ENCODE data around the gene PLBD2.

Gene PLBD2

GRCh38 chr12:113407931-113408600 is 49.7 kb downstream of the PLBD2 start:
- no peaks in the 10 kb centered on the region for H3K79me2 ChIP-seq
- H2AFZ ChIP-seq, result no peak overlapping the region
- no peaks in the 10 kb centered on the region for H3K9me3 ChIP-seq (ENCODE audit: control insufficient read depth, low read length)
- TF ChIP-seq, protein P1, sequence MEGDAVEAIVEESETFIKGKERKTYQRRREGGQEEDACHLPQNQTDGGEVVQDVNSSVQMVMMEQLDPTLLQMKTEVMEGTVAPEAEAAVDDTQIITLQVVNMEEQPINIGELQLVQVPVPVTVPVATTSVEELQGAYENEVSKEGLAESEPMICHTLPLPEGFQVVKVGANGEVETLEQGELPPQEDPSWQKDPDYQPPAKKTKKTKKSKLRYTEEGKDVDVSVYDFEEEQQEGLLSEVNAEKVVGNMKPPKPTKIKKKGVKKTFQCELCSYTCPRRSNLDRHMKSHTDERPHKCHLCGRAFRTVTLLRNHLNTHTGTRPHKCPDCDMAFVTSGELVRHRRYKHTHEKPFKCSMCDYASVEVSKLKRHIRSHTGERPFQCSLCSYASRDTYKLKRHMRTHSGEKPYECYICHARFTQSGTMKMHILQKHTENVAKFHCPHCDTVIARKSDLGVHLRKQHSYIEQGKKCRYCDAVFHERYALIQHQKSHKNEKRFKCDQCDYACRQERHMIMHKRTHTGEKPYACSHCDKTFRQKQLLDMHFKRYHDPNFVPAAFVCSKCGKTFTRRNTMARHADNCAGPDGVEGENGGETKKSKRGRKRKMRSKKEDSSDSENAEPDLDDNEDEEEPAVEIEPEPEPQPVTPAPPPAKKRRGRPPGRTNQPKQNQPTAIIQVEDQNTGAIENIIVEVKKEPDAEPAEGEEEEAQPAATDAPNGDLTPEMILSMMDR (IDR thresholded peaks at IDR 0.05), result no peak
- no peaks in the 10 kb centered on the region for H3K4me1 ChIP-seq
- no peak overlapping the region for H3K27ac ChIP-seq
- H3K4me2 ChIP-seq (ENCODE audit: low read length), result no peak overlapping the region
- H3K36me3 ChIP-seq (ENCODE audit: control insufficient read depth, insufficient read depth, low read length), result no peaks in the 10 kb centered on the region
- no peak overlapping the region for H3K4me3 ChIP-seq (ENCODE audit: low read depth, low read length)
- H3K9ac ChIP-seq, result no peak overlapping the region
- H3K27me3 ChIP-seq (ENCODE audit: control insufficient read depth, insufficient read depth, low read length), result no peaks in the 10 kb centered on the region

DNA sequence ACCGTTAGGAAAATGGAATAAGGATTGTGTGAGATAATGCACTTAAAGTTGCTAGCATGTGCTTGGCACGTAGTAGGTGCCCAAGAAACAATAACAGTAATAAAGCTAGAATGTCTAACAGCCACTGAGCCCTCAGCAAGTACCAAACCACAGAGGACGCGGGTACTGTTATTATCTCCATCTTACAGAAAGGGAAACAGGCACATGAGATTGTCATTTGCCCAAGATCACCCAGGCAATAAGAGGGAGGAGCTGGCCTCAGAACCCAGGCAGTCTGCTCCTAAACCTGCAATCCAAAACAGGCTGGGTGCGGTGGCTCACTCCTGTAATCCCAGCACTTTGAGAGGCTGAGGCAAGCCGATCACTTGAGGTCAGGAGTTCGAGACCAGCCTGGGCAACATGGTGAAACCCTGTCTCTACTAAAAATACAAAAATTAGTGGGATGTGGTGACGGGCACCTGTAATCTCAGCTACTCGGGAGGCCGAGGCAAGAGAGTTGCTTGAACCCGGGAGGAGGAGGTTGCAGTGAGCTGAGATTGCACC is 50.4 kb downstream of the PLBD2 start:
- TF ChIP-seq, protein P1 (IDR thresholded peaks at IDR 0.05), result no peak
- Histone ChIP-seq H3K27me3 (ENCODE audit: control insufficient read depth, insufficient read depth, low read length) (no peaks in the 10 kb centered on the region), H3K36me3 (ENCODE audit: control insufficient read depth, insufficient read depth, low read length) (no peaks in the 10 kb centered on the region), H3K4me1 (no peaks in the 10 kb centered on the region), H3K9me3 (ENCODE audit: control insufficient read depth, low read length) (no peaks in the 10 kb centered on the region), H3K79me2 (no peaks in the 10 kb centered on the region), H2AFZ (no peak overlapping the region), H3K9ac (no peak overlapping the region), H3K4me3 (ENCODE audit: low read depth, low read length) (no peak overlapping the region), H3K4me2 (ENCODE audit: low read length) (no peak overlapping the region), H3K27ac (no peak overlapping the region)

- no peaks in the 10 kb centered on the region for H3K79me2 ChIP-seq
- TF ChIP-seq, protein P1 (IDR thresholded peaks at IDR 0.05), result no peak
Measured at GRCh38 chr12:113409462-113410124, 51.2 kb downstream of the PLBD2 start.

DNA sequence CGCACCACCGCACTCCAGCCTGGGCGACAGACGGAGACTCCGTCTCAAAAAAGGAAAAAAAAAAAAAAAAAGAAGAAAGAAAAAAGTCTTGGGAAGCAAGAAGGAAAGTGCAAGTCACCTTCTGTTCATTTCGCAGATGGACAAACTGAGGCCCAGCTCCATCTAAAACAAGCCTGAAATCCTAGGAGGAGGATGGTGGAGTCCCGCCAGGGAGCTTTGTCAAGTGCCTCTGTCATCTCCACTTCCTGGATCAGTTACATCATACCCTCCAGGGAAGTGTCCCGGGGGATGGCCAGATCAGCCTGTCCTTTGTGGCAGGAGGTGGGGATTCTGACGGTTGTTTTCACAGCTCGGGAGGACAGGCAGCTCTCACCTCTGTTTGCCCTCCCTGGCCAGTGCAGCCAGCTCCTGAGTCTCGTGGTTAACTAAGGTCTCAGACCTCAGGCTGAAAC is 55.1 kb downstream of the PLBD2 start:
- TF ChIP-seq, protein P1 (IDR thresholded peaks at IDR 0.05), result no peak

More at GRCh38 chr12:113409462-113410124, 51.2 kb downstream of the PLBD2 start:
- Histone ChIP-seq H3K9me3 (ENCODE audit: control insufficient read depth, low read length) (no peaks in the 10 kb centered on the region), H3K27me3 (ENCODE audit: control insufficient read depth, insufficient read depth, low read length) (no peaks in the 10 kb centered on the region), H3K4me1 (no peaks in the 10 kb centered on the region), H3K4me2 (ENCODE audit: low read length) (no peak overlapping the region), H3K36me3 (ENCODE audit: control insufficient read depth, insufficient read depth, low read length) (no peaks in the 10 kb centered on the region), H3K27ac (no peak overlapping the region), H3K4me3 (ENCODE audit: low read depth, low read length) (no peak overlapping the region), H2AFZ (no peak overlapping the region), H3K9ac (no peak overlapping the region)

More for the DNA sequence above, 55.1 kb downstream of the PLBD2 start:
- no peaks in the 10 kb centered on the region for H3K27me3 ChIP-seq (ENCODE audit: control insufficient read depth, insufficient read depth, low read length)
- H3K4me1 ChIP-seq, result no peaks in the 10 kb centered on the region
- H3K9ac ChIP-seq, result no peak overlapping the region
- H3K36me3 ChIP-seq (ENCODE audit: control insufficient read depth, insufficient read depth, low read length), result no peaks in the 10 kb centered on the region
- H3K4me2 ChIP-seq (ENCODE audit: low read length), result no peak overlapping the region
- no peak overlapping the region for H3K4me3 ChIP-seq (ENCODE audit: low read depth, low read length)
- no peaks in the 10 kb centered on the region for H3K9me3 ChIP-seq (ENCODE audit: control insufficient read depth, low read length)
- H3K27ac ChIP-seq, result no peak overlapping the region
- H3K79me2 ChIP-seq, result no peaks in the 10 kb centered on the region
- H2AFZ ChIP-seq, result no peak overlapping the region

All from parathyroid adenoma (tissue), 2 donors.